Activated naive CD4-positive, alpha-beta T cell treated with anti-CD3 and anti-CD28 coated beads, Interleukin-2, amount 50 U/mL, for 16 hours (primary cell): ENCODE results near the gene WIPF3.
"Not testable (repeated sequence)": the region's sequence is repeated elsewhere in the genome, so short reads cannot be mapped to it uniquely, and the experiment has no call there.

Source experiments
- DNase-seq: peaks from one replicate; pipeline ENCODE4 v3.0.0-alpha.2; 2020

The WIPF3 gene

GRCh38 chr7:29957521-29958310 is 151.4 kb downstream of the WIPF3 start:
- no peak for DNase-seq

GRCh38 chr7:29958667-29959358 is 152.5 kb downstream of the WIPF3 start:
- DNase-seq: no peak

GRCh38 chr7:29961611-29962010 is 155.3 kb downstream of the WIPF3 start:
- not testable (repeated sequence) for DNase-seq

GRCh38 chr7:29962035-29962434 is 155.7 kb downstream of the WIPF3 start:
- DNase-seq: no peak

GRCh38 chr7:29965030-29965429 is 158.7 kb downstream of the WIPF3 start:
- DNase-seq: no peak
